Ramos (cell line): ENCODE results near the gene MYO9B.
"Not testable (repeated sequence)": the region's sequence is repeated elsewhere in the genome, so short reads cannot be mapped to it uniquely, and the experiment has no call there.

Experiments used
- in situ Hi-C: fragments of 300-500 bp; cut with MboI; formaldehyde crosslinking; loops from one replicate; pipeline ENCODE4 v1.14.3; 2022; ENCODE audit warnings: low sequenced_read_pairs; ENCODE audit not compliant: unreplicated experiment

MYO9B gene

DNA sequence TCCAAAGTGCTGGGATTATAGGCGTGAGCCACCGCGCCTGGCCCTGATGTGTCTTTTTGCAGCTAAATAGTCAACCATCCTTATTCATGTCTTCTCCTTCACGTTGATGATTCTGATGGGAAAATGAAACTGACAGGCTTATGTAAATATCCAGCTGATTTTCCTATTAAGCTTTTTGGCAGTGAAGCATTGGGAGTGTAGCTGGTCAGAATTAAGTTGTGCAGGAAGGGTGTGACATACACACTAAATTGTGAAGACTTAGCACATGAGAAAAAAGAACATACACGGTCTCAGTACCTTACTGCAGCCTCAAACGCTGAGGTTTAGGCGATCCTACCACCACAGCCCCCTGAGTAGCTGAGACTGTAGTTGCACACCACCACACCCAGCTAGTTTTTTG lies 89.1 kb downstream of the MYO9B start:
- in situ Hi-C loops, result no loop called here

- in situ Hi-C loops, result no loop called here
Measured at GRCh38 chr19:17165715-17166114, 90.1 kb downstream of the MYO9B start.

GRCh38 chr19:17170538-17171297 lies 95.1 kb downstream of the MYO9B start:
- in situ Hi-C loops, result no loop called here

- in situ Hi-C loops, result no loop called here
Measured at GRCh38 chr19:17171874-17172273, 96.3 kb downstream of the MYO9B start.

DNA sequence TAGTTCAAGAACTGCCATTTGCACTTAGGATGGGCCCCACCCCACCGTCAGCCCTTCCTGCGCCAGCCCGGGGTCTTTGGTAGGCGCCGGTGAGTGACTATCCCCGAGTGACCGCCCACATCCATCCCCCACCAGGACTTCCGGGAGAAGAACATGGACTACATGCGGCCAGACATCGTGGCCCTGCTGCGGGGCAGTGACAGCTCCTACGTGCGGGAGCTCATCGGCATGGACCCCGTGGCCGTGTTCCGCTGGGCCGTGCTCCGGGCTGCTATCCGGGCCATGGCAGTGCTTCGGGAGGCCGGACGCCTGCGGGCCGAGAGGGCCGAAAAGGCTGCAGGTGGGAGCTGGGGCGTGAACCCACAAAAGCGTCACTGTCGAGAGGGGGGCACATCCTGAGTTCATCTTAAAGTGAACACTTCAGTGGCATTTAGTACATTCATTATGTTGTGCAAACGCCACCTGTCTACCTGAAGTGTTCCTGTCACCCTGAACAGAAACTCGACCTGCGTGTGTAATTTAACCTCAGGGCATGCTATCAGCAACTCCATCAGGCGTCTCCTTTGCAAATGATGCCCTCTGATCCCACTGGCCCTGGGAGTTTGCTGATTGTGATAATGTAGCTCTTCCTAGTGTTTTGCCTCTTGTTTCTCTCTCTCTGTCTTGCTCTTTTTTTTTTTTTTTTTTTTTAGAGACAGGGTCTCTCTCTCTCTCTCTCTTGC lies 97.2 kb downstream of the MYO9B start:
- in situ Hi-C loops, result no loop called here

- in situ Hi-C loops, result no loop called here
Measured at GRCh38 chr19:17178291-17178690, 102.7 kb downstream of the MYO9B start.

DNA sequence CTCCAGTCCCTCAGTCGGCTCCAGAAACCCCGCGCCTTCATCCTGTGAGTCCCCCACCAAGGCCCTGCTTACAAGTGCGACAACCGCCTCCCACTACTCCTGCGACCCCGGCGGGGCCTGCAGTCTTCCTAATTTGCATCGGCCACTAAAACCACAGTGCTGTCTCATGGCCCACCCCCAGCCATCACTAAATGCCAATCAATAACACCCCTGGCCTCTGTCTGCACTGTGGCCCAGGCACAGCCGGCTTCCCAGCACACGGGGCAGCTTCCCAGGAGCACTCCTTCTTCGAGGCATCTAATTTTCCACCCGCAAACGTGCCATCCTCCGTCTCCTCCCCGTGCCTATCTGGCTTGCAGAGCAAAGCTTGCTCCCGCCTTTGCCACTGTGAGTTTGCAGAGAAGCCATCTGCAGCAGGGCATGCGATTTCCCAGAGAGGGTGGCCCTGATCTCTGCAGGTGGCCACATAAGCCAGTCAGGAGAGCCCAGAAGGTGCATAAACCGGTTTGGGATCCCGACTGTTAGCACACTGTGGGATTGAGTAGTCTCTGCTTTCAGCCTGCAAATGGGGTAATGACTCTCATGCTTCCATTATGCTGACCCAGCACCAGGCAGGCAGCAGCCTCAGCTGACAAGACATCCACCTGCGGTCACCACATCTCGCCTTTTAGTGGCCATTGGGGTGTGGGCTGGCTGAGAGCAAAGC lies 105.6 kb downstream of the MYO9B start:
- in situ Hi-C loops, result no loop called here

DNA sequence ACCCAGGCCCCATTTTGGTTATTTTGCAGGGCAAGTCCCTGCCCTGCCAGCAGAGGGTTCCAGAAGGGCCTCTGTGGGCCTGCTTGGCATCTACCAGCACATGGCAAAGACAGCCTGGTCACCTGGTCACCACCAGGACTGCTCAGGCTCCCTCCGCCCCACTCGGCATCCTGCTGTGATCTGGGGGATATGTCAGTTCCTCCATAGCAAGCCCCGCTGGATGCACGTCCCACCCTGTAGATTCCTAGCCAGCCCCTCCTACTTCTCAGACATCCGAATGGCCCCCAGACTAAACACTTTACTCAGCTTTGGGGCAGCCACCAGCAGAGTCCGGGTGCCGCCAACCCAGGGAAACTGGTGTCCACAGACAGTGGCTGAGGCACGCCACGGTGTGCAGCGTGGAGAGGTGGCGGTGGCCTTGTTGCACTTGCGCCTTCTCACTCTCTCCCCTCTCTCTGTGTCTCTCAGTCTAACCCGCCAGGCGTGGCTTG lies 107.7 kb downstream of the MYO9B start:
- in situ Hi-C loops, result no loop called here

GRCh38 chr19:17183858-17184321 lies 108.3 kb downstream of the MYO9B start:
- in situ Hi-C loops, result no loop called here

DNA sequence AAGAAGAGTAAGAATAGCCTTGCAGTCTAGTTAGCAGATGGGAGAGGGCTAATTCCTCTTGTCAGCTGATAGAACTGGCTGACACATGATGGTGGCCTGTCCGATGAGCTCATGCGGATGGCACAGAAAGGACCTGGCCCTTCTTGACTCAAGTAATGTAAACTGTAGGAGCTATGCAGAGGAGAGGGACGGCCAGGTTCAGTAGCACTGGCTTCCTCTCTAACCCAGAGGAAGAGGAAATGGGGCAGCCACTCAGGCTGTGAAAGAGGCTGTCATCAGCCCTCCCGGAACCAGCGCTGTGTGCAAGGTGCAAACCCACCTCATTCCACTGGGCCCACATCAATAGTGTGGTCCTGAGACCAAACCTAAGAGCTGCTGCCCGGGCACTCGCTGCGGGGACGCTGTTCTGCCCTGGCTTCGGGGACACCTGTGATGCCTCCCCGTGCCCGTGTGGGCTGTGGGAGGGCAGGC lies 108.8 kb downstream of the MYO9B start:
- in situ Hi-C loops, result no loop called here

GRCh38 chr19:17185590-17185989 lies 110.0 kb downstream of the MYO9B start:
- in situ Hi-C loops, result no loop called here

DNA sequence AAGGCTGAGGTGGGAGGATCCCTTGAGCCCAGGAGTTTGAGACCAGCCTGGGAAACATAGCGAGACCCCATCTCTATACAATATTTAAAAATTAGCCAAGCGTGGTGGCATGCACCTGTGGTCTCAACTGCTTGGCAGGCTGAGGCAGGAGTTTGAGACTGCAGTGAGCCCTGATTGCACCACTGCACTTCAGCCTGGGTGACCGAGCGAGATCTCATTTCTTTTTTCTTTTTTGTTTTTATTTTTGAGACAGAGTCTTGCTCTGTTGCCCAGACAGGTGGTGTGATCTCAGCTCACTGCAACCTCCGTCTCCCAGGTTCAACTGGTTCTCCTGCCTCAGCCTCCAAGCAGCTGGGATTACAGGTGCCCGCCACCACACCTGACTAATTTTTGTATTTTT lies 116.2 kb downstream of the MYO9B start:
- in situ Hi-C loops, result not testable (repeated sequence)

DNA sequence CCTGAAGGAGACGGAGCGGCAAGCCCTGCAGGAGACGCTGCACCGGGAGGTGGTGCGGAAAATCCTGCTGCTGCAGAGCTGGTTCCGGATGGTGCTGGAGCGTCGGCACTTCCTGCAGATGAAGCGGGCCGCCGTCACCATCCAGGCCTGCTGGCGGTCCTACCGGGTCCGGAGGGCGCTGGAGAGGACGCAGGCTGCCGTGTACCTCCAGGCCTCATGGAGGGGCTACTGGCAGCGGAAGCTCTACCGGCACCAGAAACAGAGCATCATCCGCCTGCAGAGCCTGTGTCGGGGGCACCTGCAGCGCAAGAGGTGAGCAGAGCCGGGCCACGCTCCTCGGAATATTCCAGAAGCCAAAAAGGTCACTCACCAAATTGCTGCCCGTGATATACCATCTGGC lies 117.2 kb downstream of the MYO9B start:
- in situ Hi-C loops, result no loop called here

- in situ Hi-C loops, result no loop called here
Measured at GRCh38 chr19:17194608-17195007, 119.0 kb downstream of the MYO9B start.

GRCh38 chr19:17195106-17195505 lies 119.5 kb downstream of the MYO9B start:
- in situ Hi-C loops, result no loop called here

DNA sequence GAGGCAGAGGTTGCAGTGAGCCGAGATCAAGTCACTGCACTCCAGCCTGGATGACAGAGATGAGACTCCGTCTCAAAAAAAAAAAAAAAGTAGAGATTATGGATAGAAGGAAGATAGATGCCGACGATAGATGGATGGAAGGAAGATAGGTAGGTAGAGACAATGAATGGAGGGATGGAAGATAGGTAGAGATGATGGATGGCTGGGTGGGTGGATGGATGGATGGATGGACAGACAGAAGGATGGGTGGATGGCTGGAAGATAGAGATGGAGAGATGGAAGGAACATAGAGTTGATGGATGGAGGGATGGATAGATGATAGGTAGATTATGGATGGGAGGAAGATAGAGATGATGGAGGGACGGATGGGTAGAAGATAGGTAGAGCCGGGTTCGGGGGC lies 121.0 kb downstream of the MYO9B start:
- in situ Hi-C loops, result no loop called here

- in situ Hi-C loops, result no loop called here
Measured at GRCh38 chr19:17197666-17198065, 122.1 kb downstream of the MYO9B start.

GRCh38 chr19:17200408-17201079 lies 125.0 kb downstream of the MYO9B start:
- in situ Hi-C loops, result no loop called here

- in situ Hi-C loops, result no loop called here
Measured at GRCh38 chr19:17202249-17202648, 126.7 kb downstream of the MYO9B start.

DNA sequence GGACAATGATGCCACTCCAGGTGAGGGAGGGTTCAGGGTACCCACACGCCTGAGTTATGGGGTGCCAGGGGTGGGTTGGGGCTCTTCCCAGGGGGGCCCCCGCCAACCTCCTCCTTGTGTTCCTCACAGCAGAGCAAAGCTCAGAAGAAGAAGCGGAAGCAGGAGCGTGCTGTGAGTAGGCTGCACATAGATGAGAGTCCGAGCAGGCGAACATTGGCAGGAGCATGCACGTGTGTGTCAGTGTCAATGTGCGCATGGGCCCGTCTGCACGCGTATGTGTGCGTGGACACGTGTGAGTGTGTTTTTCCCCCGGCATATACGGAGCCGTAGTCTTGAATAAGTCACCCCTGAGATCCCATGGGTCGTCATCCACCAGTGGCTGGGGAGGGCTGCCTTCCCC lies 127.1 kb downstream of the MYO9B start:
- in situ Hi-C loops, result no loop called here
